ENCODE measurements around the gene RABL3.

- no peak for TF ChIP-seq CTCF (CRISPR knock-in tag; IDR thresholded peaks at IDR 0.05)
- TF ChIP-seq CHD4 (IDR thresholded peaks at IDR 0.05; ENCODE audit: borderline replicate concordance, low read length), result no peak
- no peak for TF ChIP-seq FOXO1 (CRISPR knock-in tag; IDR thresholded peaks at IDR 0.05)
- TF ChIP-seq RAD21 (CRISPR knock-in tag; IDR thresholded peaks at IDR 0.05), result no peak
- TF ChIP-seq MBD4 (IDR thresholded peaks at IDR 0.05; ENCODE audit: borderline replicate concordance, low read length), result no peak
- no peak for TF ChIP-seq ZNF281 (CRISPR knock-in tag; IDR thresholded peaks at IDR 0.05; ENCODE audit: borderline replicate concordance)
- TF ChIP-seq USF2 (IDR thresholded peaks at IDR 0.05; ENCODE audit: low read depth, low read length), result no peak
- TF ChIP-seq USF2 (CRISPR knock-in tag; IDR thresholded peaks at IDR 0.05; ENCODE audit: borderline replicate concordance), result no peak
- no peak for TF ChIP-seq KAT7 (CRISPR knock-in tag; IDR thresholded peaks at IDR 0.05; ENCODE audit: borderline replicate concordance)
- TF ChIP-seq CREM (IDR thresholded peaks at IDR 0.05), result no peak
- TF ChIP-seq CREM (CRISPR knock-in tag; IDR thresholded peaks at IDR 0.05), result no peak
- TF ChIP-seq TAF1 (CRISPR knock-in tag; IDR thresholded peaks at IDR 0.05), result no peak
- TF ChIP-seq EP300 (IDR thresholded peaks at IDR 0.05; ENCODE audit: low read depth in 2 of 2, low read length in 2 of 2), result no peak
- no peak for TF ChIP-seq EP300 (CRISPR knock-in tag; IDR thresholded peaks at IDR 0.05; ENCODE audit: borderline replicate concordance)
- no peak for TF ChIP-seq ZNF75D (CRISPR knock-in tag; IDR thresholded peaks at IDR 0.05; ENCODE audit: borderline replicate concordance)
These were observed 69.2 kb downstream of the RABL3 start for GRCh38 chr3:120673116-120673515.

Data from HepG2 (cell line).